Cardiac fibroblast (primary cell): ENCODE results near the gene PAPPA.

ENCODE experiments used
- DNase-seq, 2 donors: peaks; one replicate each; pipeline versions ENCODE4 v3.0.0 to v3.0.0-alpha.2; 2010; ENCODE audit warnings: low read depth in 2 of 2
- H3K4me3 ChIP-seq, 2 donors: replicated peaks in 1 of 2; 1 replicate in 1 of 2; 2 replicates in 1 of 2; pipeline ENCODE4 v1.5.1; 2011; ENCODE audit warnings: low read depth in 2 of 2, low read length in 2 of 2, mild to moderate bottlenecking in 2 of 2, moderate library complexity in 1 of 2
- CTCF ChIP-seq: IDR thresholded peaks from one replicate; pipeline ENCODE4 v1.5.1; 2011; ENCODE audit warnings: low read depth, mild to moderate bottlenecking, low read length, inconsistent platforms

The PAPPA gene

DNA sequence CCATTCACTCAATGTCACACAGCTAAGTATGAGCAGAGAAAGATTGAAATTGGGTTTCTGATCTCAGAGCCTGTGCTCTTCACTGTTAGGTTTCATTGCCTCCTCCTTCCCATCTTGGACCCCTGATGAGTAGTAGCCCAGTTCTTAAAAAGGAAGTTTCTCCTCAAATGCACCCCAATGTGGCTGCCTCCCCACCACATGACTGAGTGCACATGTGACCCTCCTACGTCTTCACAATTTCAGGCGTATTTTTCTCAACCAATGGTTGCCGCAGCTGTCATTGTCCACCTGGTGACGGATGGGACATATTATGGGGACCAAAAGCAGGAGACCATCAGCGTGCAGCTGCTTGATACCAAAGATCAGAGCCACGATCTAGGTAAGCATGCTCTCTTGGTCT is 178.5 kb downstream of the PAPPA start:
- no peak for DNase-seq
- TF ChIP-seq CTCF: no peak
- no peak overlapping the region for H3K4me3 ChIP-seq

DNA sequence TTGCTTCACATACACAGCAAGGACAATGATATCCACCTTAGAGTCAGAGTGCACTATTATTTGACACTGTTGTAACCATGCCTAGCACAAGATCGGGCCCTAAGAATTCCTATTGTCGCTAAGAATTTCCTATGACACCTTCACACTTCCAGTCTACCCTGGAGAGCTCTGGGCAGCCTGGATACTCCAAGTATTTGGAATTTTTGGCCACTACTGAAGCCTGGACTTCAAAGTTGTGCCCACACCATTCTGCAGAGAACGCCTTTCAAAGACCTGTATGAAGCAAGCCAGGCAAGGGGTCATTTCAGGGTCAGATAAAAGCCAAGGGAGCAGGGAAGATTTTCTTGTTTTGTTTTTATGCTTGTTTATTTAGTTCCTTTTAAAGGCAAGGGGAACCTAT is 179.7 kb downstream of the PAPPA start:
- H3K4me3 ChIP-seq: no peak overlapping the region
- TF ChIP-seq CTCF: no peak
- DNase-seq: no peak

- H3K4me3 ChIP-seq: no peak overlapping the region
- no peak for TF ChIP-seq CTCF
- DNase-seq: no peak
Measured at GRCh38 chr9:116334546-116335150, 181.1 kb downstream of the PAPPA start.

DNA sequence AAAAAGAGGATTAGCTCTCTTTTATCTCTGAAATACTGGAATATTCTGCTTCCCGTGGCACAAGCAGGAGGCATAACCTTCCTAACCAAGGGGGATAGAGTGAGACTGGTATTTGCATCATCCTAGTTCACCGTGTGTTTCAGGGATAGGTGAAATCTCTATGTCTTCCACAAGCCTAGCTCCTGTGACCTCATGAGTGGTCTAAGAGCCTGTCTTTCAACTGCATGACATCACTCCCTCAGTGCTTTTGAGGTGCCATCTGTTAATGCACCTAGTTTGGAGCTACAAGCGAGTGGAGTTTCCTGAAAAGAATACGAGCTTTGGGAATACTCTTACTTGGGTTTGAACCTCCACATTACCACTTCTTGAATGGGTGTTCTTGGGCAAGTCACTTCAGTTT is 181.8 kb downstream of the PAPPA start:
- TF ChIP-seq CTCF: no peak
- DNase-seq: no peak
- H3K4me3 ChIP-seq: no peak overlapping the region

DNA sequence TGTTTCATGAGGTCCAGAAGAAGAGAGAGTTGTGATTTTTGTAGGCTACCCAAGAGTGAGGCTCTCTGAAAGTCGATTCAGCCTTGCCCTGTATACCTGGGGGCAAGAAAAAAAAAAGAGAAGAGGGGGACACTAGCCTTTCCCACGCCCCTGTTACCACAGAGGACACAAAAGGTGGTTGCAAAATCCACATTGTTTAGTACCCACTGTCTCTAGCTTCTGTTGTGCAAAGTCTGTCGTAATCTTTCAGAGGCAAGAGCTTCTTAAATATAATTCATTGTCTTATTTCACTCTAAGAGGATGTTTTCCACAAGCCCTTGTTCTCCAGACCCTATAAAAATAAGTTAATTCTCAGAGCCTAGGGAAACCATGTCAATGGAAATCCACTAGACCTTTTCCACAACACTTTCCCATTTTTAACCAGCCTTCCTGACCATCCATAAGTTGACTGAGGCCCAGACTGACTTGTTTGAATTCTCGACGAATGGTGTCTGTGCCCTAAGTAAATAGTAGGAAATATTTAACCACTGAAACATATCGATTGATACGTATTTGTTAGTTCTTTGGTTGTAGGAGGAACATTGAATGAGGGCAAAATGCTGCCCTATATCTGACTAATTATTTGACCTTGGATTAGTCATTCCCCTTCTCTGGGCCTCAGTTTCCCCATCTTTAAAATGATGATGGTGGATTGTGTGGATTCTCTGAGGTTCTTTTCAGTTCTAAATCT is 182.7 kb downstream of the PAPPA start:
- H3K4me3 ChIP-seq: no peak overlapping the region
- DNase-seq: peak; percentile 59 to 70
- TF ChIP-seq CTCF: no peak

DNA sequence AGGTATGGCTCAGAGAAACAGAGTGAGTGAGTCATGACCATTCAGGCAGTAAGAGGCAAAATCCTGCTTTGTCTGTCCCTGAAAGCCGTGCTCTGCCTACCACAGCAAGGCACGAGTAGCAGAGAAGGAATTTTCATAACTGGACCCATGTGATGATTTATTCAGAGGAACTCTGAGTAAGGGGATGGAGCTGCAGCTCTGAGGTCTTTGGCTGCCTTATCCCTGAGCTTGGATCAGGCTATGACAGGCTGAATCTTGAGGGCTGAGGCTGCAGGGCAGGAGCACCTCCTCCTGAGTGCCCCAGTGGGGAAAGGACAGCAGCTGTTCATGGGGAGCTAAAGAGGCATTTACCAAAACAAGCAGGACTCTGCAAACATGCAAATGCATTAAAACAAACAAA is 183.4 kb downstream of the PAPPA start:
- no peak for TF ChIP-seq CTCF
- peak; percentile 50 to 59 for DNase-seq
- H3K4me3 ChIP-seq: no peak overlapping the region
